SK-N-SH (cell line): ENCODE measurements around the gene C8A. TPM values are rescaled to one million over a fixed set of nuclear protein-coding genes. Genes with fewer than 3 reads are reported as not detected.

Source experiments
- CTCF ChIA-PET: fragments of 300-600, 350-600 bp; formaldehyde crosslinking; extraction: SDS; loops from one replicate; lab custom pipeline; 2021; lab: Yijun Ruan, JAX
- POLR2A ChIA-PET: fragments of 350-600 bp; sonication (Branson Sonifier 250); formaldehyde crosslinking; extraction: SDS; loops from one replicate; lab custom pipeline; 2020; ENCODE audit warnings: antibody characterized with exemption, inconsistent platforms; lab: Yijun Ruan, JAX
- DNase-seq: peaks from one replicate; pipeline ENCODE4 v3.0.0; 2012
- H2AFZ ChIP-seq: fragments of 200-600 bp; sonication (generic); 2 replicates; pipeline ENCODE4 v1.8.1; 2016; ENCODE audit warnings: antibody characterized with exemption, mild to moderate bottlenecking, low read depth
- H3F3A ChIP-seq: fragments of 200-600 bp; sonication (generic); replicated peaks from 2 replicates; pipeline ENCODE3; 2016; ENCODE audit warnings: antibody characterized with exemption, mild to moderate bottlenecking; ENCODE audit not compliant: insufficient read depth
- H3K27ac ChIP-seq, 2 experiments: fragments of 200-500 bp in 1 of 2; fragments of 200-600 bp in 1 of 2; sonication (Bioruptor generic) in 1 of 2; sonication (generic), shearing (Covaris generic) in 1 of 2; 2 replicates each; pipeline versions ENCODE4 v1.5.1 to v1.6.1; 2014 to 2016; ENCODE audit warnings: low read depth in 2 of 2, inconsistent platforms in 1 of 2, low read length in 1 of 2, mild to moderate bottlenecking in 1 of 2, mixed read lengths in 1 of 2
- H3K27me3 ChIP-seq: fragments of 200-600 bp; sonication (generic), shearing (Covaris generic); 2 replicates; pipeline ENCODE4 v1.6.1; 2016; ENCODE audit warnings: mixed run types; ENCODE audit not compliant: insufficient read depth
- H3K36me3 ChIP-seq, 2 experiments: fragments of 200-500 bp in 1 of 2; fragments of 200-600 bp in 1 of 2; sonication (Bioruptor generic) in 1 of 2; sonication (generic) in 1 of 2; replicated peaks in 1 of 2; 2 replicates each; pipeline versions ENCODE3 to v1.5.1; 2014 to 2016; ENCODE audit warnings: low read length in 1 of 2, mild to moderate bottlenecking in 1 of 2; ENCODE audit not compliant: insufficient read depth in 2 of 2, control insufficient read depth in 1 of 2
- H3K4me1 ChIP-seq, 2 experiments: fragments of 200-500 bp in 1 of 2; fragments of 200-600 bp in 1 of 2; sonication (Bioruptor generic) in 1 of 2; sonication (generic), shearing (Covaris generic) in 1 of 2; 2 replicates each; pipeline versions ENCODE4 v1.5.1 to v1.6.1; 2014 to 2016; ENCODE audit warnings: low read depth in 1 of 2, low read length in 1 of 2, mixed run types in 1 of 2; ENCODE audit not compliant: insufficient read depth in 2 of 2, control insufficient read depth in 1 of 2
- H3K4me2 ChIP-seq: fragments of 200-600 bp; sonication (generic), shearing (Covaris generic); 2 replicates; pipeline ENCODE4 v1.6.1; 2017; ENCODE audit warnings: mixed run types
- H3K4me3 ChIP-seq, 2 experiments: fragments of 200-500 bp in 1 of 2; fragments of 200-600 bp in 1 of 2; sonication (Bioruptor generic) in 1 of 2; sonication (generic), shearing (Covaris generic) in 1 of 2; 2 replicates each; pipeline versions ENCODE4 v1.5.1 to v1.8.1; 2014 to 2016; ENCODE audit warnings: low read depth in 2 of 2, inconsistent platforms in 1 of 2, low read length in 1 of 2, mild to moderate bottlenecking in 1 of 2, mixed read lengths in 1 of 2, moderate library complexity in 1 of 2
- H3K79me2 ChIP-seq: fragments of 200-600 bp; sonication (generic); 2 replicates; pipeline ENCODE4 v1.8.1; 2017; ENCODE audit warnings: mild to moderate bottlenecking; ENCODE audit not compliant: insufficient read depth
- H3K9ac ChIP-seq: fragments of 200-600 bp; sonication (generic); 2 replicates; pipeline ENCODE4 v1.6.1; 2017; ENCODE audit warnings: mixed run types
- H3K9me2 ChIP-seq: fragments of 200-600 bp; sonication (generic); 2 replicates; pipeline ENCODE4 v1.6.1; 2017; ENCODE audit warnings: mixed run types
- H3K9me3 ChIP-seq: fragments of 200-600 bp; sonication (generic); 2 replicates; pipeline ENCODE4 v1.6.1; 2017; ENCODE audit warnings: mixed run types, mild to moderate bottlenecking, moderate library complexity
- H4K20me1 ChIP-seq: fragments of 200-600 bp; sonication (generic); 2 replicates; pipeline ENCODE4 v1.6.1; 2017; ENCODE audit warnings: mild to moderate bottlenecking, mixed run types; ENCODE audit not compliant: insufficient read depth
- CHD2 ChIP-seq: fragments of 150-350 bp; IDR thresholded peaks from 2 replicates; pipeline ENCODE4 v1.6.1; 2018; ENCODE audit warnings: low read length; ENCODE audit not compliant: partially characterized antibody
- EP300 ChIP-seq, 2 experiments: IDR thresholded peaks; 2 replicates each; pipeline versions ENCODE4 v1.4.0 to v1.6.1; 2012; ENCODE audit warnings: borderline replicate concordance in 1 of 2, low read depth in 1 of 2, low read length in 1 of 2
- EZH2phosphoT487 ChIP-seq: fragments of 200-600 bp; sonication (generic); IDR thresholded peaks from 2 replicates; pipeline ENCODE4 v1.6.1; 2017; ENCODE audit warnings: low read depth, mixed run types, mild to moderate bottlenecking, antibody characterized with exemption, moderate library complexity, borderline replicate concordance
- FOSL2 ChIP-seq: IDR thresholded peaks from 2 replicates; pipeline ENCODE4 v1.4.0; 2012; ENCODE audit warnings: low read depth, mild to moderate bottlenecking, moderate library complexity, borderline replicate concordance
- FOXJ3 ChIP-seq: sonication (generic); formaldehyde crosslinking; IDR thresholded peaks from 2 replicates; pipeline ENCODE4 v1.5.1; 2020; ENCODE audit warnings: mild to moderate bottlenecking, missing genetic modification reagents
- FOXM1 ChIP-seq: IDR thresholded peaks from 2 replicates; pipeline ENCODE4 v1.4.0; 2012; ENCODE audit warnings: low read depth, mild to moderate bottlenecking
- GATA2 ChIP-seq: sonication (generic); formaldehyde crosslinking; IDR thresholded peaks from 2 replicates; pipeline ENCODE4 v1.5.0; 2020; ENCODE audit warnings: mild to moderate bottlenecking, missing genetic modification reagents
- JUND ChIP-seq: IDR thresholded peaks from 2 replicates; pipeline ENCODE4 v1.4.0; 2012
- MEF2A ChIP-seq: IDR thresholded peaks from 2 replicates; pipeline ENCODE4 v1.4.0; 2012; ENCODE audit warnings: low read depth, borderline replicate concordance
- NFIC ChIP-seq: IDR thresholded peaks from 2 replicates; pipeline ENCODE4 v1.4.0; 2012; ENCODE audit warnings: borderline replicate concordance
- RFX5 ChIP-seq: IDR thresholded peaks from 2 replicates; pipeline ENCODE4 v1.6.1; 2012; ENCODE audit warnings: mild to moderate bottlenecking, improper control_type of control experiment, low read length
- SIN3A ChIP-seq: IDR thresholded peaks from 2 replicates; pipeline ENCODE4 v1.6.1; 2012; ENCODE audit warnings: low read depth, mild to moderate bottlenecking, low read length, moderate library complexity, borderline replicate concordance
- SMC3 ChIP-seq: IDR thresholded peaks from 2 replicates; pipeline ENCODE4 v1.6.1; 2012; ENCODE audit warnings: low read depth, low read length, improper control_type of control experiment
- TEAD4 ChIP-seq: IDR thresholded peaks from 2 replicates; pipeline ENCODE4 v1.4.0; 2012; ENCODE audit warnings: mild to moderate bottlenecking, borderline replicate concordance; ENCODE audit not compliant: insufficient read depth
- YY1 ChIP-seq: IDR thresholded peaks from 2 replicates; pipeline ENCODE4 v1.4.0; 2012; ENCODE audit warnings: low read depth, mild to moderate bottlenecking
- WGBS: methylation state at CpG from one replicate; pipeline ENCODE4 v1.1.6; 2017; ENCODE audit warnings: low lambda C conversion rate; 5-methylcytosine and 5-hydroxymethylcytosine counted together
- polyA plus RNA-seq, 3 experiments: library from polyadenylated mRNA; depleted of rRNA; stranded (reverse); fragments of >200 nt; gene quantifications; 2 replicates each; pipeline ENCODE4 v1.2.3, GENCODE V29; 2012
- TF ChIP-seq, protein P1 (sequence below): IDR thresholded peaks from 2 replicates; pipeline ENCODE4 v1.4.0; 2012; ENCODE audit warnings: low read depth, borderline replicate concordance
- TF ChIP-seq, protein P2 (sequence below): IDR thresholded peaks from 2 replicates; pipeline ENCODE4 v1.6.1; 2012; ENCODE audit warnings: mild to moderate bottlenecking, low read depth, low read length, moderate library complexity
- TF ChIP-seq, protein P3 (sequence below): IDR thresholded peaks from 2 replicates; pipeline ENCODE4 v1.4.0; 2012; ENCODE audit warnings: low read depth
- TF ChIP-seq, protein P4 (sequence below): fragments of 150-350 bp; IDR thresholded peaks from 2 replicates; pipeline ENCODE4 v1.6.1; 2017; ENCODE audit warnings: antibody characterized with exemption, low read length, low read depth, borderline replicate concordance
- TF ChIP-seq, protein P5 (sequence below): IDR thresholded peaks from 2 replicates; pipeline ENCODE4; 2012

Gene C8A
- polyA plus RNA-seq, 1 of the 3 experiments (the other 2 are of a cell fraction): not detected

DNA sequence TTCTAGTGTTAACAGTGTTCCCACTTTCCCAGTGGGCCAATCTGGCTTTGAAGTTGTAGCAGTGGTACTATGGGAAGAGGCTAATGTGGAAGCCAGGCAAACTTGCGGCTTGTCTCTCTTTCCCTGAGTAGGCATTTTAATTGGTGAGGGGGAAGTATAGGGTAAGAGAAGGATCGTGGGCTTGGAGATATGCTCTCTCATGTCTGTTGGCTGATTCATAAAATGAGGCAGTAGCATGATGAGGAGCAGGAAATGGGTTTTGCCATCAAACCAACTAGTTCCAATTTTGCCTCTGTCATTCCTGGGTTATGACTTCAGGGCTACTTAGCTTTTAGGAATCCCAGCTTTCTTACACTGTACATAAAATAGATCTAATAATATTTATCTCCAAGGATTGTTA is 12.1 kb downstream of the C8A start (continued):
- peak in 1 of 2 experiments; percentile 44; a peak in 1 of 4 replicates for TF ChIP-seq EP300 (IDR thresholded peaks at IDR 0.05; ENCODE audit: borderline replicate concordance in 1 of 2, low read depth in 1 of 2, low read length in 1 of 2)
- TF ChIP-seq, protein P1, sequence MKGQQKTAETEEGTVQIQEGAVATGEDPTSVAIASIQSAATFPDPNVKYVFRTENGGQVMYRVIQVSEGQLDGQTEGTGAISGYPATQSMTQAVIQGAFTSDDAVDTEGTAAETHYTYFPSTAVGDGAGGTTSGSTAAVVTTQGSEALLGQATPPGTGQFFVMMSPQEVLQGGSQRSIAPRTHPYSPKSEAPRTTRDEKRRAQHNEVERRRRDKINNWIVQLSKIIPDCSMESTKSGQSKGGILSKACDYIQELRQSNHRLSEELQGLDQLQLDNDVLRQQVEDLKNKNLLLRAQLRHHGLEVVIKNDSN: no peak
- TF ChIP-seq RFX5: no peak
- TF ChIP-seq SIN3A: no peak
- no peak for TF ChIP-seq EZH2phosphoT487
- TF ChIP-seq, protein P2, sequence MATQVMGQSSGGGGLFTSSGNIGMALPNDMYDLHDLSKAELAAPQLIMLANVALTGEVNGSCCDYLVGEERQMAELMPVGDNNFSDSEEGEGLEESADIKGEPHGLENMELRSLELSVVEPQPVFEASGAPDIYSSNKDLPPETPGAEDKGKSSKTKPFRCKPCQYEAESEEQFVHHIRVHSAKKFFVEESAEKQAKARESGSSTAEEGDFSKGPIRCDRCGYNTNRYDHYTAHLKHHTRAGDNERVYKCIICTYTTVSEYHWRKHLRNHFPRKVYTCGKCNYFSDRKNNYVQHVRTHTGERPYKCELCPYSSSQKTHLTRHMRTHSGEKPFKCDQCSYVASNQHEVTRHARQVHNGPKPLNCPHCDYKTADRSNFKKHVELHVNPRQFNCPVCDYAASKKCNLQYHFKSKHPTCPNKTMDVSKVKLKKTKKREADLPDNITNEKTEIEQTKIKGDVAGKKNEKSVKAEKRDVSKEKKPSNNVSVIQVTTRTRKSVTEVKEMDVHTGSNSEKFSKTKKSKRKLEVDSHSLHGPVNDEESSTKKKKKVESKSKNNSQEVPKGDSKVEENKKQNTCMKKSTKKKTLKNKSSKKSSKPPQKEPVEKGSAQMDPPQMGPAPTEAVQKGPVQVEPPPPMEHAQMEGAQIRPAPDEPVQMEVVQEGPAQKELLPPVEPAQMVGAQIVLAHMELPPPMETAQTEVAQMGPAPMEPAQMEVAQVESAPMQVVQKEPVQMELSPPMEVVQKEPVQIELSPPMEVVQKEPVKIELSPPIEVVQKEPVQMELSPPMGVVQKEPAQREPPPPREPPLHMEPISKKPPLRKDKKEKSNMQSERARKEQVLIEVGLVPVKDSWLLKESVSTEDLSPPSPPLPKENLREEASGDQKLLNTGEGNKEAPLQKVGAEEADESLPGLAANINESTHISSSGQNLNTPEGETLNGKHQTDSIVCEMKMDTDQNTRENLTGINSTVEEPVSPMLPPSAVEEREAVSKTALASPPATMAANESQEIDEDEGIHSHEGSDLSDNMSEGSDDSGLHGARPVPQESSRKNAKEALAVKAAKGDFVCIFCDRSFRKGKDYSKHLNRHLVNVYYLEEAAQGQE: no peak
- peak; percentile 27; the same call in 1 of the 2 replicates for TF ChIP-seq FOSL2
- TF ChIP-seq NFIC: peak; percentile 40; the same call in 1 of the 2 replicates
- TF ChIP-seq, protein P3, sequence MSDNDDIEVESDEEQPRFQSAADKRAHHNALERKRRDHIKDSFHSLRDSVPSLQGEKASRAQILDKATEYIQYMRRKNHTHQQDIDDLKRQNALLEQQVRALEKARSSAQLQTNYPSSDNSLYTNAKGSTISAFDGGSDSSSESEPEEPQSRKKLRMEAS: no peak
- TF ChIP-seq YY1: no peak
- TF ChIP-seq JUND: peak; percentile 55
- TF ChIP-seq FOXJ3: no peak
- TF ChIP-seq TEAD4: peak; percentile 42; the same call in 1 of the 2 replicates
- TF ChIP-seq FOXM1: no peak
- TF ChIP-seq, protein P4, sequence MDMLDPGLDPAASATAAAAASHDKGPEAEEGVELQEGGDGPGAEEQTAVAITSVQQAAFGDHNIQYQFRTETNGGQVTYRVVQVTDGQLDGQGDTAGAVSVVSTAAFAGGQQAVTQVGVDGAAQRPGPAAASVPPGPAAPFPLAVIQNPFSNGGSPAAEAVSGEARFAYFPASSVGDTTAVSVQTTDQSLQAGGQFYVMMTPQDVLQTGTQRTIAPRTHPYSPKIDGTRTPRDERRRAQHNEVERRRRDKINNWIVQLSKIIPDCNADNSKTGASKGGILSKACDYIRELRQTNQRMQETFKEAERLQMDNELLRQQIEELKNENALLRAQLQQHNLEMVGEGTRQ: no peak

DNA sequence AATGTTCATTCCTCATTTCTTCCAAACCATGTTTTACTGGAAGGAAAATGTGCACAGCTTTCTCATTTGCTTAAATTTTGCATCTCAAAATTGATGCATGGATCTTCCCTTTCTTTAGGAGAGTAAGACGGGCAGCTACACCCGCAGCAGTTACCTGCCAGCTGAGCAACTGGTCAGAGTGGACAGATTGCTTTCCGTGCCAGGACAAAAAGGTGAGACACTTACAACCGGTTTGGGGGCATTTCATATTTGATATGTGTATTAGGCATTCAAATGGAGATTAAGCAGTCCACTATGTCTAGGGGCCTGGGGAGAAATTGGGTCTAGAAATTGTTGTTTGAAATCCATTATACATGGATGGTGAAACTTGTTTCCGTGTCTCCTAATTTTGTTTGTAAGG is 12.9 kb downstream of the C8A start:
- CTCF ChIA-PET: interaction anchor here (0.6 kb wide), 1 partner anchor 510 kb away, joined by 3 read pairs; no protein-coding TSS in a partner anchor

More for the DNA sequence above, 12.9 kb downstream of the C8A start:
- Histone ChIP-seq H3K9ac (no peak overlapping the region), H3K4me3 (no peak overlapping the region), H3K79me2 (no peaks in the 10 kb centered on the region), H3K9me3 (no peaks in the 10 kb centered on the region), H2AFZ (no peak overlapping the region), H3K27ac (peak overlapping the region in 1 of 2 experiments; percentile 77; a peak in 2 of 4 replicates), H3K36me3 (no peaks in the 10 kb centered on the region), H3F3A (peaks cover 12% of the 10 kb centered on the region), H3K4me1 (peaks cover 0 to 7% of the 10 kb centered on the region in 2 experiments; a peak in 2 of 4 replicates), H3K9me2 (no peaks in the 10 kb centered on the region), H3K4me2 (no peak overlapping the region), H3K27me3 (no peaks in the 10 kb centered on the region), H4K20me1 (no peaks in the 10 kb centered on the region)
- TF ChIP-seq JUND: no peak
- TF ChIP-seq SMC3: no peak
- no peak for TF ChIP-seq YY1
- no peak for TF ChIP-seq MEF2A
- no peak for TF ChIP-seq FOXJ3
- TF ChIP-seq, protein P2: no peak
- no peak for TF ChIP-seq CHD2
- TF ChIP-seq, protein P5, sequence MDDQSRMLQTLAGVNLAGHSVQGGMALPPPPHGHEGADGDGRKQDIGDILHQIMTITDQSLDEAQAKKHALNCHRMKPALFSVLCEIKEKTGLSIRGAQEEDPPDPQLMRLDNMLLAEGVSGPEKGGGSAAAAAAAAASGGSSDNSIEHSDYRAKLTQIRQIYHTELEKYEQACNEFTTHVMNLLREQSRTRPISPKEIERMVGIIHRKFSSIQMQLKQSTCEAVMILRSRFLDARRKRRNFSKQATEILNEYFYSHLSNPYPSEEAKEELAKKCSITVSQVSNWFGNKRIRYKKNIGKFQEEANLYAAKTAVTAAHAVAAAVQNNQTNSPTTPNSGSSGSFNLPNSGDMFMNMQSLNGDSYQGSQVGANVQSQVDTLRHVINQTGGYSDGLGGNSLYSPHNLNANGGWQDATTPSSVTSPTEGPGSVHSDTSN: no peak
- no peak for TF ChIP-seq GATA2 (CRISPR knock-in tag)
- 87% methylated on average over 5 of the region's 5 CpGs for WGBS
- POLR2A ChIA-PET: no interaction called here
- DNase-seq: no peak
